Measurements from ENCODE around the gene ALPK1. TPM values are rescaled to one million over a fixed set of nuclear protein-coding genes. Genes with fewer than 3 reads are reported as not detected.

The ALPK1 gene
- 10 to 100 TPM; 11.3 to 12.6 TPM for total RNA-seq
- polyA plus RNA-seq: 1 to 10 TPM; 2.3 to 4.9 (median 3.8) TPM
- 8.8 to 31.5 (median 23.5) reads per million in 6 experiments for total RNA-seq

DNA sequence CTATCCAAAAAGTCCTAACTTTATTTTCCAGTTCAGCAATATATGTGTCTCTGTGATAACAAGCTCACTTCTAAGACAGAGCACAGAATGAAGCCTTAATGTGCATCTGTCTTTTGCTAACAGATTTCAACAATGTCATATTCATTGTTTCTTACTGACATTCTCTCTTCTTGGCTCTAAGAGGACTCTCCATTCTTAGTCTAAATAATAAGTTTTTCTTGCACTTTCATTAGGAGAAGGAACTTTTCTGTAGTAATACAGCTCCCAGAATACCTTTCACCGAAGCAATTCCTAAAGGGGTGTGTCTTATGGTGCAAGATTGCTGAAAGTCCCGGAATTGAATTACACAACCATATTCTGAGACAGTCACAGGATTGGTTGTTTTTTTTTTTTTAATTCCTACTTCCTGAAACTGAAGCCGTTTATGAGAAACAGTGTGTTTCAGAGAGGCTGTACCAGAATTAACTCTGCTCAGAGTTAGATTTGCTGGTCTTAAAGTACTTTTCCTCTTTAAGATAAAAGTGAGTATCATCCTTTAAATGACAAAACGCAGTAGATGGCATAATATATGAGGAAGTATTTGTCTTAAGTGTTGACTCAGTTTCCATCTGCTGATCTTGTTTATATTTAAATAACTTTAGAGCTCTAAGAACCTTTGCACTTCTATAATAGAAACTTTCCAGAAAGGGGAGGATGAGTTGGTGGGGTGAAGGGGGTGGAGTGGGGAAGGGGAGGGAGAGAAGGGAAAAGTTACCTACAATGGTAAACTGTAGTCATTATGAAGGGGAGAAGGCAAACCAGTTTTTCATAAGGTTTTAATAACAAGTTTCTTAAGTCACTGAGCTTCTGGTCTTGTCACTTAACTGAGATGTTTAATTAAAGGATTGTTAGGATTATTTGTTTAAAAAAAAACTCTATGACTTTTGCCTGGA is at the start of gene ALPK1:
Gene ALPK1 (plus strand): TSS at position 421 of the 932 bp plus-strand sequence.
- Mint-ChIP-seq H3K27me3 (no peaks in the 10 kb centered on the region), H3K36me3 (no peaks in the 10 kb centered on the region), H3K4me1 (peaks cover 8 to 35% (median 24%) of the 10 kb centered on the region in 4 donors), H3K4me3 (peak within 1 kb of the TSS; percentile 80 to 93 (median 88)), H3K27ac (peak within 1 kb of the TSS; percentile 79 to 95 (median 93)), H3K9me3 (no peaks in the 10 kb centered on the region)
- POLR2A ChIA-PET: interaction anchor here (1.8 to 2.5 kb wide), 2 partner anchors 11 to 12 kb away, joined by 6 to 26 read pairs; partner anchors contain the start of gene TIFA
- peak in 3 of 10 donors; percentile 40 to 53 (median 42) for DNase-seq
- ATAC-seq: peak; percentile 95 to 97

- Mint-ChIP-seq H3K27me3 (no peaks in the 10 kb centered on the region), H3K4me1 (peaks cover 4 to 23% (median 9%) of the 10 kb centered on the region in 4 donors), H3K9me3 (no peaks in the 10 kb centered on the region), H3K36me3 (peaks cover 0 to 10% (median under 1%) of the 10 kb centered on the region in 3 donors), H3K4me3 (no peak overlapping the region), H3K27ac (peak overlapping the region in 1 of 10 donors; percentile 4)
- DNase-seq (no peak), ATAC-seq (no peak)
- POLR2A ChIA-PET: no interaction called here
Observed at GRCh38 chr4:112251019-112251643, 46.0 kb upstream of the ALPK1 start.

DNA sequence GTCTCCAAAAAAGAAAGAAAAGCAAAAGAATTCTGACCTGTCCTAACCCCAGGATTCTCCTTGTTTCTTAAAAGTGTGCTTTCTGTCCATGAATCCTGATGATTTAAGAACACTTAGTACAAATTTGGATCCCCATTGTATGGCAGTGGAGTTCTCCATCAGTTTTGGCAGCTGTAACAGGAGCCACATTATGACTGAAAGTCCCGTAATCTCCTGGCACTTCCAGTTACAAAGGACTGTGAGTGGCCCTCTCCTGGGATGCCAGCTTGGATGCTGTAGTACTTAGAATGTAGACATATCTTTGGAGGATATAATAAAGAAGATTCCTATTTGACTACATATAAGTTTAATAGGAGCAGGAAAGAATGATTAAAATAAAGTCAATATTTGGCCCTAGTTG is 44.9 kb upstream of the ALPK1 start:
- Mint-ChIP-seq H3K9me3 (no peaks in the 10 kb centered on the region), H3K4me3 (no peak overlapping the region), H3K27me3 (no peaks in the 10 kb centered on the region), H3K4me1 (peaks cover 4 to 18% (median 8%) of the 10 kb centered on the region in 4 donors), H3K36me3 (peaks cover 0 to 18% (median 4%) of the 10 kb centered on the region in 3 donors), H3K27ac (no peak overlapping the region)
- POLR2A ChIA-PET: no interaction called here
- DNase-seq (no peak), ATAC-seq (no peak)

GRCh38 chr4:112253382-112254000 is 43.7 kb upstream of the ALPK1 start:
- POLR2A ChIA-PET: no interaction called here
- H3K36me3 Mint-ChIP-seq: peaks cover 0 to 18% (median 4%) of the 10 kb centered on the region in 3 donors

GRCh38 chr4:112257098-112257497 is 40.1 kb upstream of the ALPK1 start:
- no peak for ATAC-seq
- Mint-ChIP-seq H3K36me3 (peaks cover 0 to 31% (median 5%) of the 10 kb centered on the region in 3 donors), H3K9me3 (no peaks in the 10 kb centered on the region), H3K4me3 (no peak overlapping the region), H3K27me3 (no peaks in the 10 kb centered on the region), H3K4me1 (peaks cover 0 to 5% (median under 1%) of the 10 kb centered on the region in 4 donors), H3K27ac (no peak overlapping the region)
- POLR2A ChIA-PET: interaction anchor here (0.6 kb wide), 1 partner anchor 474 kb away, joined by 7 read pairs; no protein-coding TSS in a partner anchor
- no peak for DNase-seq

More at GRCh38 chr4:112253382-112254000, 43.7 kb upstream of the ALPK1 start:
- Mint-ChIP-seq H3K4me1 (peaks cover 4 to 11% (median 7%) of the 10 kb centered on the region in 4 donors), H3K4me3 (no peak overlapping the region), H3K9me3 (no peaks in the 10 kb centered on the region), H3K27ac (no peak overlapping the region), H3K27me3 (no peaks in the 10 kb centered on the region)
- DNase-seq (no peak), ATAC-seq (no peak)

DNA sequence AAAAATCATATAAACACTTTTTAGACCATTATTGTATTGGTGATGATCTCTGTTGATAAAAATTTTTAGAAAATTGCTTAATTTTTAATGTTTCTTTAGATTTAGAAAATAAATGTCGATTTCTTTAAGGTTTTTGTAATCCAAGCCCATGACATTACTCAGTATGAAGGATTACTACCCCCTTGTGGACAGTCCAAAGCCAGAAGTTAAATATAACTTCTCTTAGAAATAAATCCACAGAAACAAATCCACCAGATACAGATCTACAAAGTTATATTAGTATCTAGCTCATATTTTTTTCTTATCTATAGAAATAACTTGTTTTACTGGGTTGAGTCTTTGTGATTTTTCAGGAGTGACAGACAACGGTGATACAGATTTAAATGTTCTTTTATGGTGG is 30.3 kb upstream of the ALPK1 start:
- H3K27me3 Mint-ChIP-seq: no peaks in the 10 kb centered on the region
- peaks cover 0 to 45% (median 7%) of the 10 kb centered on the region in 3 donors for H3K36me3 Mint-ChIP-seq
- no peak overlapping the region for H3K4me3 Mint-ChIP-seq
- ATAC-seq (no peak), DNase-seq (peak in 2 of 10 donors; percentile 14 to 23)
- H3K27ac Mint-ChIP-seq: peak overlapping the region in 1 of 10 donors; percentile 30
- peaks cover 0 to 2% (median 1%) of the 10 kb centered on the region in 4 donors for H3K4me1 Mint-ChIP-seq
- POLR2A ChIA-PET: interaction anchor here (1.0 kb wide), 1 partner anchor 15 kb away, joined by 3 read pairs; no protein-coding TSS in a partner anchor
- H3K9me3 Mint-ChIP-seq: no peaks in the 10 kb centered on the region

- H3K27ac Mint-ChIP-seq: peak overlapping the region in 1 of 10 donors; percentile 57
Observed at GRCh38 chr4:112270051-112270450, 27.1 kb upstream of the ALPK1 start.

GRCh38 chr4:112270640-112271421 is 26.3 kb upstream of the ALPK1 start:
- POLR2A ChIA-PET: no interaction called here
- H3K36me3 Mint-ChIP-seq: peaks cover 0 to 22% (median 10%) of the 10 kb centered on the region in 3 donors
- H3K4me1 Mint-ChIP-seq: peaks cover 0 to 9% (median 1%) of the 10 kb centered on the region in 4 donors
- H3K4me3 Mint-ChIP-seq: no peak overlapping the region
- ATAC-seq: no peak
- DNase-seq: no peak
- H3K27ac Mint-ChIP-seq: peak overlapping the region in 5 of 10 donors; percentile 2 to 57 (median 37)
- no peaks in the 10 kb centered on the region for H3K27me3 Mint-ChIP-seq
- no peaks in the 10 kb centered on the region for H3K9me3 Mint-ChIP-seq

More at GRCh38 chr4:112270051-112270450, 27.1 kb upstream of the ALPK1 start:
- no peaks in the 10 kb centered on the region for H3K27me3 Mint-ChIP-seq
- POLR2A ChIA-PET: no interaction called here
- H3K4me1 Mint-ChIP-seq: peaks cover 0 to 9% (median 1%) of the 10 kb centered on the region in 4 donors
- ATAC-seq: no peak
- no peak for DNase-seq
- no peaks in the 10 kb centered on the region for H3K9me3 Mint-ChIP-seq
- peaks cover 0 to 25% (median 8%) of the 10 kb centered on the region in 3 donors for H3K36me3 Mint-ChIP-seq
- H3K4me3 Mint-ChIP-seq: no peak overlapping the region

DNA sequence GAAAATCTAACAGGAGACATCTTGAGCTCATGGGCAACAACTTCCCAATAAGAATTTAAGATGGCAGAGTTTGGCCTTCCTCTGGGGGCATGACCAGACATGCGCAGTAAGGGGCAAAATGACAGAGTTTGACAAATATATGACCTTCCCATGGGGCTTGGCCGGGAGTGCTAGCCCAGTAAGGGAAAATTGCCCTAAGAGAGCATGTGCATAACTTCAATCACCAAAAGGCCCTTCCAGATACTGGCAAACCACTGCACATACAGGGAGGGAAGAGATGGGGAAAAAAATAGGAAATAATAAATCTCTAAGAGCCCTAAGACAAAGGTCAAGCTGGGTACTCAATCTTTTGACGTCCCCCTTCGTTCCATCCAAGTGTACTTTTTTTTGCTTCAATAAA is 24.9 kb upstream of the ALPK1 start:
- POLR2A ChIA-PET: no interaction called here
- DNase-seq: no peak
- no peaks in the 10 kb centered on the region for H3K9me3 Mint-ChIP-seq
- no peak overlapping the region for H3K4me3 Mint-ChIP-seq
- no peak for ATAC-seq
- H3K27me3 Mint-ChIP-seq: no peaks in the 10 kb centered on the region
- peaks cover 2 to 10% (median 5%) of the 10 kb centered on the region in 4 donors for H3K4me1 Mint-ChIP-seq
- H3K36me3 Mint-ChIP-seq: peaks cover 0 to 19% (median 10%) of the 10 kb centered on the region in 3 donors
- peak overlapping the region in 5 of 10 donors; percentile 6 to 70 (median 39) for H3K27ac Mint-ChIP-seq

DNA sequence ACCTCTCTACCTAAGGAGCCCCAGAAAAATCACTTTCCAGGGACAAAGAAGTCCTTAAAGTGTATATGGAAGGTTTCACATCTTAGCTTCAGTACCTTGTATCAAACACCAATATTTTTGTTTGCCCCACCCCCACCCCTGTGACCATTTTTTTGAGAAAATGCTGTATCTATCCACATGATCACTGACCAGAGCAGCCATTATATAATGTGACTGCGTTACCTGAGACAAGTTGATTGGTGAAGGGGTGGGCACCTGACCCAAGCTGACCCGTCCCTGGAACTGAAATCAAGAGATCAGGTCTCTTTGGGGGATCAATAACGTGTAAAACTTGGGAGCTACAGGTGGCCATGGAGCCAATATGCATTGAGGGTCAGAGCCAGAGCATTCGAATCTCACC is 22.2 kb upstream of the ALPK1 start:
- Mint-ChIP-seq H3K27me3 (no peaks in the 10 kb centered on the region), H3K9me3 (no peaks in the 10 kb centered on the region), H3K4me1 (peaks cover 2 to 33% (median 16%) of the 10 kb centered on the region in 4 donors), H3K4me3 (no peak overlapping the region), H3K27ac (peak overlapping the region in 6 of 10 donors; percentile 11 to 79 (median 54)), H3K36me3 (peaks cover 5 to 14% (median 12%) of the 10 kb centered on the region in 3 donors)
- POLR2A ChIA-PET: no interaction called here
- ATAC-seq: no peak
- no peak for DNase-seq

DNA sequence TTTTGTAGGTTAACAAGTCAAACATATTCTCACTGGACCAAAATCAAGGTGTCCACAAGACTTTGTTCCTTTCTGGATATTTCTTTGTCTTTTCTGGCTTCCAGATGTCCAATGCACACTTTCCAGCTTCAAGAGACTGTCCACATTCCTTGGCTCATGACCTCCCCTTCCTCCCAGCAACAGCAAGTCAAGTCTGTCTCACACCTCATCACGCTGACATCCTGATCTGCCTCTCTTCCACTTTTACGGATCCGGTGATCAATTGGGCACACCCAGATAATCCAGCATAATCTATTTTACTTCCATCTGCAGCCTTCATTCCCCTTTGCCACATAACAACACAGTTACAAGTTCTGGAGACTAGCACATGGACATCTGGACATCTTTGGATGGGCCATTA is 21.1 kb upstream of the ALPK1 start:
- peaks cover 5 to 14% (median 12%) of the 10 kb centered on the region in 3 donors for H3K36me3 Mint-ChIP-seq
- POLR2A ChIA-PET: no interaction called here
- H3K4me1 Mint-ChIP-seq: peaks cover 2 to 41% (median 23%) of the 10 kb centered on the region in 4 donors
- no peaks in the 10 kb centered on the region for H3K27me3 Mint-ChIP-seq
- DNase-seq: no peak
- no peaks in the 10 kb centered on the region for H3K9me3 Mint-ChIP-seq
- peak overlapping the region in 4 of 10 donors; percentile 10 to 85 (median 39) for H3K27ac Mint-ChIP-seq
- H3K4me3 Mint-ChIP-seq: no peak overlapping the region
- no peak for ATAC-seq

Measured in naive thymus-derived CD8-positive, alpha-beta T cell (primary cell).